DOHH2 (cell line): ENCODE measurements around the gene RBM20.

Experiments
- H3F3A ChIP-seq: fragments of 200-600 bp; sonication (generic), shearing (Covaris generic); 2 replicates; pipeline ENCODE4 v1.6.0; 2016; ENCODE audit warnings: antibody characterized with exemption, mild to moderate bottlenecking; ENCODE audit not compliant: control insufficient read depth, insufficient read depth
- H3K27ac ChIP-seq: fragments of 200-600 bp; sonication (generic); 2 replicates; pipeline ENCODE4 v1.5.1; 2014; ENCODE audit warnings: low read depth, mild to moderate bottlenecking, low read length, moderate library complexity
- H3K27me3 ChIP-seq: fragments of 200-600 bp; sonication (generic); 2 replicates; pipeline ENCODE4 v1.6.1; 2014; ENCODE audit warnings: mild to moderate bottlenecking, low read length, mixed read lengths; ENCODE audit not compliant: control insufficient read depth
- H3K36me3 ChIP-seq: fragments of 200-600 bp; sonication (generic); 2 replicates; pipeline ENCODE4 v1.6.1; 2014; ENCODE audit warnings: mild to moderate bottlenecking, low read length, moderate library complexity, mixed read lengths; ENCODE audit not compliant: control insufficient read depth
- H3K4me1 ChIP-seq: fragments of 200-600 bp; sonication (generic); 2 replicates; pipeline ENCODE4 v1.6.1; 2014; ENCODE audit warnings: mild to moderate bottlenecking, low read length, mixed read lengths; ENCODE audit not compliant: control insufficient read depth
- H3K4me2 ChIP-seq: fragments of 200-600 bp; sonication (generic); 2 replicates; pipeline ENCODE4 v1.6.0; 2014; ENCODE audit warnings: mild to moderate bottlenecking, low read length, moderate library complexity
- H3K4me3 ChIP-seq: fragments of 200-600 bp; sonication (generic); 2 replicates; pipeline ENCODE4 v1.5.1; 2014; ENCODE audit warnings: mild to moderate bottlenecking, low read length, mixed read lengths
- H3K79me2 ChIP-seq: fragments of 200-600 bp; sonication (generic); 2 replicates; pipeline ENCODE4 v1.6.1; 2014; ENCODE audit warnings: mild to moderate bottlenecking, low read length, mixed read lengths; ENCODE audit not compliant: control insufficient read depth
- H3K9me2 ChIP-seq: fragments of 200-600 bp; sonication (generic); replicated peaks from 2 replicates; pipeline ENCODE4 v1.6.1; 2014; ENCODE audit warnings: mild to moderate bottlenecking, low read length, mixed read lengths; ENCODE audit not compliant: control insufficient read depth
- H3K9me3 ChIP-seq: fragments of 200-600 bp; sonication (generic); 2 replicates; pipeline ENCODE4 v1.6.1; 2014; ENCODE audit warnings: antibody characterized with exemption, low read length, mixed read lengths; ENCODE audit not compliant: control insufficient read depth, insufficient read depth
- H4K20me1 ChIP-seq: fragments of 200-600 bp; sonication (generic); 2 replicates; pipeline ENCODE4 v1.6.0; 2014; ENCODE audit warnings: low read depth, mild to moderate bottlenecking, antibody characterized with exemption, low read length, moderate library complexity; ENCODE audit not compliant: control insufficient read depth, insufficient read depth
- CTCF ChIP-seq: fragments of 200-600 bp; sonication (generic); IDR thresholded peaks from one replicate; pipeline ENCODE4 v1.5.1; 2014; ENCODE audit warnings: antibody characterized with exemption, mild to moderate bottlenecking, low read depth, low read length; ENCODE audit not compliant: poor library complexity, severe bottlenecking
- EZH2phosphoT487 ChIP-seq: fragments of 200-600 bp; sonication (generic); IDR thresholded peaks from 2 replicates; pipeline ENCODE4 v1.6.1; 2017; ENCODE audit warnings: borderline replicate concordance, mild to moderate bottlenecking, antibody characterized with exemption, low read length, moderate library complexity, mixed read lengths

The RBM20 gene

GRCh38 chr10:110818311-110819256, 174.4 kb downstream of the RBM20 start:
- H3K4me3 ChIP-seq: no peak overlapping the region
- peaks cover 12% of the 10 kb centered on the region for H3K4me1 ChIP-seq
- no peak overlapping the region for H3K27ac ChIP-seq

DNA sequence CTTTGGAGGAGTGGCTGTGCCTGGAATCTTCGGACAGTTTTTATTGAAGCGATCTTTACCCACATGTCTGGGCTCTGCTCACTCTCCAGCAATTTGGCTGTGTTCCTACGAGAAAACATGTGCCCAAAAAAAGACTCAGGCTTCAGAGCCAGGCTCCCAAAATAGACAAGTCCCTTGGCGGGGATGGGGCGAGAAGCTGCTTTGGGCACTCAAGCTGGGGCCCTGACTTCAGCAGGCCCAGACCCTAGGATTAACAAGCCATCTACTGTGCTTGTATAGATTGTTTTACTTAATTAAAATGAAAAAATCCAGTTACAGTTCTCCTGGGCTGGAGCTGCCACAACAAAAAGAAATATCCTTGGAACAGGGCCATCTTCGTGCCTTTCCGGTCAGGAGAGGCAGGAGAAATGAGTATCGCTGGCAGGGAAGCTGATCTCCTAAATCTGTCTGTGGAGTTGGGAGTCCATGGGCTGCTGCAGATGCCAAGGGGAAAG, 176.2 kb downstream of the RBM20 start:
- H4K20me1 ChIP-seq: no peaks in the 10 kb centered on the region
- no peak overlapping the region for H3K4me3 ChIP-seq
- no peak overlapping the region for H3K27ac ChIP-seq
- H3K9me2 ChIP-seq: no peaks in the 10 kb centered on the region
- no peaks in the 10 kb centered on the region for H3K27me3 ChIP-seq
- peaks cover 18% of the 10 kb centered on the region for H3K4me1 ChIP-seq
- H3K9me3 ChIP-seq: no peaks in the 10 kb centered on the region
- H3K4me2 ChIP-seq: no peak overlapping the region
- H3K36me3 ChIP-seq: no peaks in the 10 kb centered on the region
- no peaks in the 10 kb centered on the region for H3K79me2 ChIP-seq
- TF ChIP-seq CTCF: no peak
- no peak for TF ChIP-seq EZH2phosphoT487
- no peaks in the 10 kb centered on the region for H3F3A ChIP-seq

More at GRCh38 chr10:110818311-110819256, 174.4 kb downstream of the RBM20 start:
- Histone ChIP-seq H4K20me1 (no peaks in the 10 kb centered on the region), H3K4me2 (no peak overlapping the region), H3K79me2 (no peaks in the 10 kb centered on the region), H3K27me3 (no peaks in the 10 kb centered on the region), H3K9me3 (no peaks in the 10 kb centered on the region), H3K9me2 (no peaks in the 10 kb centered on the region), H3F3A (no peaks in the 10 kb centered on the region), H3K36me3 (no peaks in the 10 kb centered on the region)
- TF ChIP-seq EZH2phosphoT487 (no peak), CTCF (no peak)

DNA sequence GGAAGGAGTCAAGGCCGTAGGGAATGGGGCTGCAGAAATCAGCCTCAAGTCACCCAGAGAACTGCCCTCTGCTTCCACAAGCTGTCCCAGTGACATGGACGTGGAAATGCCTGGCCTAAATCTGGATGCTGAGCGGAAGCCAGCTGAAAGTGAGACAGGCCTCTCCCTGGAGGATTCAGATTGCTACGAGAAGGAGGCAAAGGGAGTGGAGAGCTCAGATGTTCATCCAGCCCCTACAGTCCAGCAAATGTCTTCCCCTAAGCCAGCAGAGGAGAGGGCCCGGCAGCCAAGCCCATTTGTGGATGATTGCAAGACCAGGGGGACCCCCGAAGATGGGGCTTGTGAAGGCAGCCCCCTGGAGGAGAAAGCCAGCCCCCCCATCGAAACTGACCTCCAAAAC, 177.4 kb downstream of the RBM20 start:
- Histone ChIP-seq H3K27ac (no peak overlapping the region), H3K4me1 (peaks cover 18% of the 10 kb centered on the region), H3K36me3 (no peaks in the 10 kb centered on the region)

More for the DNA sequence above, 177.4 kb downstream of the RBM20 start:
- Histone ChIP-seq H3K4me3 (no peak overlapping the region), H3F3A (no peaks in the 10 kb centered on the region), H3K9me3 (no peaks in the 10 kb centered on the region), H3K9me2 (no peaks in the 10 kb centered on the region), H3K4me2 (no peak overlapping the region), H4K20me1 (no peaks in the 10 kb centered on the region), H3K27me3 (no peaks in the 10 kb centered on the region), H3K79me2 (no peaks in the 10 kb centered on the region)
- TF ChIP-seq EZH2phosphoT487: no peak
- no peak for TF ChIP-seq CTCF
